Gastroesophageal sphincter (tissue), 4 donors: ENCODE measurements around the gene TEKT1. TPM values are rescaled to one million over a fixed set of nuclear protein-coding genes. Genes with fewer than 3 reads are reported as not detected.

Experiments
- ATAC-seq: fragments of 150-250 bp; one replicate; pipeline ENCODE4 v1.9.1; 2016; ENCODE audit warnings: mild to moderate bottlenecking, moderate library complexity
- H3K27ac ChIP-seq, 4 donors: fragments of 200-600 bp; sonication (generic) in 3 of 4; 1 replicate in 3 of 4; 2 replicates in 1 of 4; pipeline ENCODE4 v1.5.1; 2016 to 2019
- H3K27me3 ChIP-seq: fragments of 200-600 bp; sonication (generic); one replicate; pipeline ENCODE4 v1.5.1; 2019
- H3K36me3 ChIP-seq, 2 donors: fragments of 200-600 bp; sonication (generic); one replicate each; pipeline ENCODE4 v1.5.1; 2019; ENCODE audit warnings: control low read depth in 1 of 2
- H3K4me1 ChIP-seq, 3 donors: fragments of 200-600 bp; sonication (generic); 1 replicate in 2 of 3; 2 replicates in 1 of 3; pipeline ENCODE4 v1.5.1; 2016 to 2019; ENCODE audit warnings: control low read depth in 2 of 3
- H3K4me3 ChIP-seq, 2 donors: fragments of 200-600 bp; sonication (generic); one replicate each; pipeline ENCODE4 v1.5.1; 2019; ENCODE audit warnings: mild to moderate bottlenecking in 1 of 2, moderate library complexity in 1 of 2
- H3K9me3 ChIP-seq, 3 donors: fragments of 200-600 bp; sonication (generic); one replicate each; pipeline ENCODE4 v1.5.1; 2017 to 2019; ENCODE audit warnings: control low read depth in 2 of 3
- CTCF ChIP-seq, 4 experiments: fragments of 200-600 bp in 2 of 4; fragments of 450-650 bp in 2 of 4; sonication (generic) in 1 of 4; IDR thresholded peaks; one replicate each; pipeline ENCODE4 v1.5.1; 2017 to 2019; ENCODE audit warnings: antibody characterized with exemption in 4 of 4, mild to moderate bottlenecking in 2 of 4, moderate library complexity in 2 of 4
- EP300 ChIP-seq: sonication (generic); formaldehyde crosslinking; IDR thresholded peaks from one replicate; pipeline ENCODE4 v1.6.1; 2017; ENCODE audit warnings: antibody characterized with exemption, mild to moderate bottlenecking
- POLR2A ChIP-seq, 2 donors: fragments of 450-650 bp; IDR thresholded peaks; one replicate each; pipeline ENCODE4 v1.6.1; 2017; ENCODE audit warnings: antibody characterized with exemption in 2 of 2, mild to moderate bottlenecking in 2 of 2, moderate library complexity in 1 of 2
- POLR2AphosphoS5 ChIP-seq: sonication (generic); formaldehyde crosslinking; IDR thresholded peaks from one replicate; pipeline ENCODE4 v1.6.1; 2017; ENCODE audit warnings: antibody characterized with exemption
- WGBS, 2 donors: methylation state at CpG; one replicate each; pipeline ENCODE4 v1.1.5; 2018; ENCODE audit warnings: low coverage in 1 of 2; 5-methylcytosine and 5-hydroxymethylcytosine counted together
- total RNA-seq, 4 donors: library from RNA; depleted of rRNA; stranded (reverse); fragments of >200 nt; gene quantifications; one replicate each; pipeline ENCODE4 v1.1.0, GENCODE V29; 2016

Gene TEKT1
- total RNA-seq, 4 donors from 2014 or later: 0.27 TPM; not detected in 3

GRCh38 chr17:6757747-6758146 lies 73.8 kb downstream of the TEKT1 start:
- Histone ChIP-seq H3K9me3 (no peaks in the 10 kb centered on the region), H3K4me1 (peaks cover 0 to 57% (median 10%) of the 10 kb centered on the region in 3 donors), H3K27me3 (no peaks in the 10 kb centered on the region), H3K27ac (no peak overlapping the region), H3K4me3 (no peak overlapping the region), H3K36me3 (peaks cover 0 to 47% of the 10 kb centered on the region in 2 donors)
- TF ChIP-seq CTCF (IDR thresholded peaks at IDR 0.05): no peak
- TF ChIP-seq POLR2AphosphoS5: no peak
- no peak for TF ChIP-seq POLR2A (IDR thresholded peaks at IDR 0.05)
- no peak for TF ChIP-seq EP300
- WGBS, 2 donors: 55 to 100% methylated on average over 1 of the region's 2 CpGs
- no peak for ATAC-seq

- H3K4me3 ChIP-seq: peak overlapping the region; percentile 40 to 58
- H3K27me3 ChIP-seq: no peaks in the 10 kb centered on the region
- WGBS, 2 donors: 55 to 62% methylated on average over 5 to 6 of the region's 13 CpGs
- peaks cover 0 to 69% (median 11%) of the 10 kb centered on the region in 3 donors for H3K4me1 ChIP-seq
- no peak for TF ChIP-seq POLR2A (IDR thresholded peaks at IDR 0.05)
- TF ChIP-seq POLR2AphosphoS5: no peak
- H3K9me3 ChIP-seq: no peaks in the 10 kb centered on the region
- H3K27ac ChIP-seq: peak overlapping the region in 3 of 4 donors; percentile 83 to 86 (median 85)
- no peak for ATAC-seq
- H3K36me3 ChIP-seq: peaks cover 0 to 35% of the 10 kb centered on the region in 2 donors
Measured at GRCh38 chr17:6756425-6757031, 75.0 kb downstream of the TEKT1 start.

GRCh38 chr17:6755731-6756184 lies 75.8 kb downstream of the TEKT1 start, which contains the start of gene XAF1:
Gene XAF1 (plus strand): TSS chr17:6756046. CDS start chr17:6756079, 33 bp downstream.
- Histone ChIP-seq H3K4me1 (peaks cover 0 to 69% (median 11%) of the 10 kb centered on the region in 3 donors), H3K4me3 (peak within 1 kb of the TSS; percentile 40 to 58), H3K9me3 (no peaks in the 10 kb centered on the region), H3K27ac (peak within 1 kb of the TSS; percentile 52 to 86 (median 84)), H3K27me3 (no peaks in the 10 kb centered on the region), H3K36me3 (peaks cover 0 to 27% of the 10 kb centered on the region in 2 donors)
- WGBS, 2 donors: 2% methylated on average over 9 of the region's 14 CpGs; no CpG with 5 or more reads in 1 of the 2 donors
- TF ChIP-seq POLR2A (IDR thresholded peaks at IDR 0.05) (no peak), POLR2AphosphoS5 (no peak), CTCF (IDR thresholded peaks at IDR 0.05) (no peak), EP300 (no peak)
- ATAC-seq: no peak

- TF ChIP-seq EP300: no peak
- TF ChIP-seq CTCF (IDR thresholded peaks at IDR 0.05): no peak
- no peak for TF ChIP-seq POLR2A (IDR thresholded peaks at IDR 0.05)
- TF ChIP-seq POLR2AphosphoS5: no peak
- Histone ChIP-seq H3K4me3 (peak overlapping the region; percentile 40 to 58), H3K27ac (peak overlapping the region; percentile 52 to 86 (median 84)), H3K4me1 (peaks cover 0 to 69% (median 11%) of the 10 kb centered on the region in 3 donors), H3K36me3 (peaks cover 0 to 22% of the 10 kb centered on the region in 2 donors), H3K27me3 (no peaks in the 10 kb centered on the region), H3K9me3 (no peaks in the 10 kb centered on the region)
- WGBS, 2 donors: 6 to 47% methylated on average over 2 to 3 of the region's 5 CpGs
- no peak for ATAC-seq
Measured at GRCh38 chr17:6755281-6755680, 76.2 kb downstream of the TEKT1 start.

- 56 to 74% methylated on average over 2 to 4 of the region's 6 CpGs for WGBS, 2 donors
- Histone ChIP-seq H3K4me3 (no peak overlapping the region), H3K9me3 (no peaks in the 10 kb centered on the region), H3K36me3 (peaks cover 0 to 5% of the 10 kb centered on the region in 2 donors), H3K27ac (peak overlapping the region in 3 of 4 donors; percentile 57 to 78 (median 64)), H3K27me3 (no peaks in the 10 kb centered on the region), H3K4me1 (peaks cover 0 to 63% (median 11%) of the 10 kb centered on the region in 3 donors)
- TF ChIP-seq POLR2AphosphoS5 (no peak), POLR2A (IDR thresholded peaks at IDR 0.05) (no peak), CTCF (IDR thresholded peaks at IDR 0.05) (no peak), EP300 (no peak)
- no peak for ATAC-seq
Measured at GRCh38 chr17:6753546-6753945, 78.0 kb downstream of the TEKT1 start.
